NCI-H1417 treated with DMSO at 0.1 percent for 48 hours (cell line): Measurements from ENCODE around the gene PHLPP1.

Experiments used
- DNase-seq: peaks from one replicate; lab custom pipeline; 2025; lab: John Stamatoyannopoulos, UW

Gene PHLPP1

GRCh38 chr18:62810682-62811081 lies 95.3 kb downstream of the PHLPP1 start:
- no peak for DNase-seq

- DNase-seq: no peak
Observed at GRCh38 chr18:62811674-62812073, 96.3 kb downstream of the PHLPP1 start.

- no peak for DNase-seq
Observed at GRCh38 chr18:62812242-62812641, 96.9 kb downstream of the PHLPP1 start.

GRCh38 chr18:62812876-62813275 lies 97.5 kb downstream of the PHLPP1 start:
- DNase-seq: no peak

GRCh38 chr18:62814132-62814759 lies 98.9 kb downstream of the PHLPP1 start:
- no peak for DNase-seq

GRCh38 chr18:62825382-62825781 lies 110.0 kb downstream of the PHLPP1 start:
- no peak for DNase-seq

GRCh38 chr18:62827397-62827796 lies 112.1 kb downstream of the PHLPP1 start:
- DNase-seq: no peak

GRCh38 chr18:62828091-62828640 lies 112.8 kb downstream of the PHLPP1 start:
- no peak for DNase-seq

- DNase-seq: no peak
Observed at GRCh38 chr18:62828852-62829251, 113.5 kb downstream of the PHLPP1 start.

- DNase-seq: no peak
Observed at GRCh38 chr18:62829936-62830335, 114.6 kb downstream of the PHLPP1 start.

GRCh38 chr18:62832282-62832681 lies 116.9 kb downstream of the PHLPP1 start:
- no peak for DNase-seq

- DNase-seq: no peak
Observed at GRCh38 chr18:62833494-62833893, 118.2 kb downstream of the PHLPP1 start.

- DNase-seq: no peak
Observed at GRCh38 chr18:62834715-62835114, 119.4 kb downstream of the PHLPP1 start.

- no peak for DNase-seq
Observed at GRCh38 chr18:62837011-62837410, 121.7 kb downstream of the PHLPP1 start.

GRCh38 chr18:62838475-62839098 lies 123.2 kb downstream of the PHLPP1 start:
- DNase-seq: no peak

- no peak for DNase-seq
Observed at GRCh38 chr18:62839874-62840713, 124.8 kb downstream of the PHLPP1 start.

GRCh38 chr18:62841405-62841804 lies 126.1 kb downstream of the PHLPP1 start:
- DNase-seq: no peak

GRCh38 chr18:62842898-62843297 lies 127.6 kb downstream of the PHLPP1 start:
- DNase-seq: no peak

- no peak for DNase-seq
Observed at GRCh38 chr18:62844850-62845643, 129.7 kb downstream of the PHLPP1 start.

- DNase-seq: no peak
Observed at GRCh38 chr18:62846313-62846712, 131.0 kb downstream of the PHLPP1 start.

- no peak for DNase-seq
Observed at GRCh38 chr18:62847081-62847480, 131.7 kb downstream of the PHLPP1 start.

- DNase-seq: no peak
Observed at GRCh38 chr18:62848946-62849345, 133.6 kb downstream of the PHLPP1 start.
